Measurements from ENCODE around the gene EDIL3.

- TF ChIP-seq CTCF (IDR thresholded peaks at IDR 0.05; ENCODE audit: low read length) (no peak), EZH2 (optimal IDR thresholded peaks at IDR 0.05; ENCODE audit: low read depth, low read length) (no peak)
Measured at GRCh38 chr5:84433461-84433860, 48.8 kb upstream of the EDIL3 start.
